Measurements from ENCODE around the gene LAMA2.

Gene LAMA2

DNA sequence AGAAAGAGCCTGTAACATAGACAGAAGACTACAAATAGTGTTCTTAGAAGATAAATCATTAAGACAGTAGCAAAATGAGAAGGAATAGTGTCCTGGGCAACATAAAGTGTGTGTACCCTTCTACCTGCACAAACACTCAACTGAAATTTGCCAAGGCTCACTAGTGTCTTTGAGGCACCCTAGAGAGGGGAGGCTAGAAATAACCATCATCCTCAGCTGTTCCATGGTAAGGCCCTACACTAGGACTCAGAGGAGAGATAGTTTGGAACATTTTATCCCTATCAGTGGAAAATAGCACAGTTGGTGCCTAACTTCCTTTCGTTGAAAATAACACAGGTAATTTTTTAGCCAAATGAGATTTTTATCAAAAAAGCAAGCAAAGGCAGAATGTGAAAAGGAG is 230.7 kb downstream of the LAMA2 start:
- Histone ChIP-seq H3F3A (ENCODE audit: low read depth) (no peaks in the 10 kb centered on the region), H3K4me1 (ENCODE audit: insufficient read depth, low read length, poor library complexity, severe bottlenecking) (no peaks in the 10 kb centered on the region), H3K79me2 (ENCODE audit: insufficient read depth, low read length) (no peaks in the 10 kb centered on the region), H3K27me3 (ENCODE audit: insufficient read depth, low read length, poor library complexity, severe bottlenecking) (no peaks in the 10 kb centered on the region), H4K20me1 (ENCODE audit: insufficient read depth, low read length, poor library complexity, severe bottlenecking) (no peaks in the 10 kb centered on the region), H2AFZ (ENCODE audit: low read length) (no peak overlapping the region), H3K9me2 (replicated peaks; ENCODE audit: low read depth, low read length) (no peaks in the 10 kb centered on the region), H3K36me3 (ENCODE audit: insufficient read depth, low read length) (no peaks in the 10 kb centered on the region), H3K4me2 (ENCODE audit: low read depth, low read length, poor library complexity, severe bottlenecking) (no peak overlapping the region), H3K9ac (ENCODE audit: low read depth, low read length, poor library complexity, severe bottlenecking) (no peak overlapping the region), H3K4me3 (ENCODE audit: low read length, poor library complexity, severe bottlenecking) (no peak overlapping the region), H3K9me3 (ENCODE audit: insufficient read depth, low read depth, low read length) (no peaks in the 10 kb centered on the region)
- TF ChIP-seq, protein P1, sequence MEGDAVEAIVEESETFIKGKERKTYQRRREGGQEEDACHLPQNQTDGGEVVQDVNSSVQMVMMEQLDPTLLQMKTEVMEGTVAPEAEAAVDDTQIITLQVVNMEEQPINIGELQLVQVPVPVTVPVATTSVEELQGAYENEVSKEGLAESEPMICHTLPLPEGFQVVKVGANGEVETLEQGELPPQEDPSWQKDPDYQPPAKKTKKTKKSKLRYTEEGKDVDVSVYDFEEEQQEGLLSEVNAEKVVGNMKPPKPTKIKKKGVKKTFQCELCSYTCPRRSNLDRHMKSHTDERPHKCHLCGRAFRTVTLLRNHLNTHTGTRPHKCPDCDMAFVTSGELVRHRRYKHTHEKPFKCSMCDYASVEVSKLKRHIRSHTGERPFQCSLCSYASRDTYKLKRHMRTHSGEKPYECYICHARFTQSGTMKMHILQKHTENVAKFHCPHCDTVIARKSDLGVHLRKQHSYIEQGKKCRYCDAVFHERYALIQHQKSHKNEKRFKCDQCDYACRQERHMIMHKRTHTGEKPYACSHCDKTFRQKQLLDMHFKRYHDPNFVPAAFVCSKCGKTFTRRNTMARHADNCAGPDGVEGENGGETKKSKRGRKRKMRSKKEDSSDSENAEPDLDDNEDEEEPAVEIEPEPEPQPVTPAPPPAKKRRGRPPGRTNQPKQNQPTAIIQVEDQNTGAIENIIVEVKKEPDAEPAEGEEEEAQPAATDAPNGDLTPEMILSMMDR (conservative IDR thresholded peaks at IDR 0.05; ENCODE audit: low read length) = no peak

DNA sequence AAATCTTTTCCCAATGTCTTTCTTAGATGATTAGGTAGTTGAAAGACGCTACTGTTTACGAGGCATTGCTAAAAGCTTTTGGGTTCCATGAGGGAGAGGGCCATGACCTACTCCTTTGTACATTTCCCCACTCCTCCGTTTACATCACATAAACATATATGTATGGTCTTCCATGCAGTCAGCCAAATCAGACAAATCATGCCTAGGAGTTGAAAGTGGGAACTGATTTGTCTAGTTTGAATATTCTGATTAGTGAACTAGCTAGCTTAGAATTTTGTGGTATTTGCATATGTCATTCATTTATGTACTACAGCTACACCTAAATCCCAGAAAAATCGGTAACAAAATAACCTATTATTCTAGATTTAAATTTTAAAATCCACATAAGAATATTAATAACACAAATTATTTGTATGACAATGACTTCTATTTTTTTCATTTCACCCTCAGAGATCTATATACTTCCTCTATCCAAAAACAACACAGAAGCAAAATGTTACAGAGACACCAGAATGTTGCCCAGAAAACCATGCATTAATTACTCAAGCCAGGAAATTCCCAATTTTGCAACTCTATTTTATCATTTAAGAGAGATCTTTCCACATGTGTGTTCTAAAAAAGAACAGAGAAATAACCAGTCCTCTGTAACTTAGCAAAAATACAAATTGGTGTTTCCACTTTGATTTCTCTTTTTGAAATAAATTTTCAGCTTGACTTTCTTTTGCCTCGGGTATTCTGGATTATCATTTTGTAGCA is 231.9 kb downstream of the LAMA2 start:
- H3F3A ChIP-seq (ENCODE audit: low read depth) = no peaks in the 10 kb centered on the region
- H3K9me2 ChIP-seq (replicated peaks; ENCODE audit: low read depth, low read length) = no peaks in the 10 kb centered on the region
- no peak overlapping the region for H2AFZ ChIP-seq (ENCODE audit: low read length)
- H3K79me2 ChIP-seq (ENCODE audit: insufficient read depth, low read length) = no peaks in the 10 kb centered on the region
- no peaks in the 10 kb centered on the region for H3K36me3 ChIP-seq (ENCODE audit: insufficient read depth, low read length)
- H3K9ac ChIP-seq (ENCODE audit: low read depth, low read length, poor library complexity, severe bottlenecking) = no peak overlapping the region
- TF ChIP-seq, protein P1 (conservative IDR thresholded peaks at IDR 0.05; ENCODE audit: low read length) = no peak
- no peak for TF ChIP-seq EZH2phosphoT487 (IDR thresholded peaks at IDR 0.05; ENCODE audit: borderline replicate concordance)
- no peak overlapping the region for H3K4me2 ChIP-seq (ENCODE audit: low read depth, low read length, poor library complexity, severe bottlenecking)
- H3K27me3 ChIP-seq (ENCODE audit: insufficient read depth, low read length, poor library complexity, severe bottlenecking) = no peaks in the 10 kb centered on the region
- no peaks in the 10 kb centered on the region for H3K4me1 ChIP-seq (ENCODE audit: insufficient read depth, low read length, poor library complexity, severe bottlenecking)
- no peaks in the 10 kb centered on the region for H4K20me1 ChIP-seq (ENCODE audit: insufficient read depth, low read length, poor library complexity, severe bottlenecking)
- H3K9me3 ChIP-seq (ENCODE audit: insufficient read depth, low read depth, low read length) = no peaks in the 10 kb centered on the region
- H3K4me3 ChIP-seq (ENCODE audit: low read length, poor library complexity, severe bottlenecking) = no peak overlapping the region

DNA sequence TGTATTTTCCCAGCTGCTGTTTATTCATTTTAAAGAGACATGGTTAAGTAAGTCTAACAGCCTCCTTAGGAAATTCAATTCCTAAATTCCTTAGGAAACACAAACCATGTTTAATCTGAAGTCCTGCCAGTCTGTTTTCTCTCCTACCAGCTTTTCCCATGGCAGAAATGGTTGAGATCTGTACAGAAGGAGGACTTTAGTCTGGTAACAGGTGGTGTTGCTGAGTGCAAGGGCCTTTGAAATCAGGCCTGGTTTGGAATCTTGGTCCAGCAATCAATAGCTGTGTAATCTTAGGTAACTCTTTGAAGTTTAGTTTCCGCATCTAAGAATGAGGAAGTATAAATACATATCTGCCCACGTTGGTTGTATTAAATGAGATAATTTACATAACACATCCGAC is 232.5 kb downstream of the LAMA2 start:
- Histone ChIP-seq H2AFZ (ENCODE audit: low read length) (no peak overlapping the region), H3K4me1 (ENCODE audit: insufficient read depth, low read length, poor library complexity, severe bottlenecking) (no peaks in the 10 kb centered on the region), H3K9me3 (ENCODE audit: insufficient read depth, low read depth, low read length) (no peaks in the 10 kb centered on the region), H3K9ac (ENCODE audit: low read depth, low read length, poor library complexity, severe bottlenecking) (no peak overlapping the region), H3K4me2 (ENCODE audit: low read depth, low read length, poor library complexity, severe bottlenecking) (no peak overlapping the region), H3K9me2 (replicated peaks; ENCODE audit: low read depth, low read length) (no peaks in the 10 kb centered on the region), H3F3A (ENCODE audit: low read depth) (no peaks in the 10 kb centered on the region), H3K79me2 (ENCODE audit: insufficient read depth, low read length) (no peaks in the 10 kb centered on the region), H3K4me3 (ENCODE audit: low read length, poor library complexity, severe bottlenecking) (no peak overlapping the region), H3K27me3 (ENCODE audit: insufficient read depth, low read length, poor library complexity, severe bottlenecking) (no peaks in the 10 kb centered on the region), H4K20me1 (ENCODE audit: insufficient read depth, low read length, poor library complexity, severe bottlenecking) (no peaks in the 10 kb centered on the region), H3K36me3 (ENCODE audit: insufficient read depth, low read length) (no peaks in the 10 kb centered on the region)
- TF ChIP-seq, protein P1 (conservative IDR thresholded peaks at IDR 0.05; ENCODE audit: low read length) = no peak
- no peak for TF ChIP-seq EZH2phosphoT487 (IDR thresholded peaks at IDR 0.05; ENCODE audit: borderline replicate concordance)
